ENCODE results near the gene USP19. TPM values are rescaled to one million over a fixed set of nuclear protein-coding genes. Genes with fewer than 3 reads are reported as not detected.

USP19 gene
- total and polyA plus RNA-seq, 10 of the 15 experiments (the other 5 are each of a cell fraction or from before 2014, with no cell fraction given), result 0.24 to 64.2 (median 33.2) TPM

- Histone ChIP-seq H3K9me3 (replicated peaks; ENCODE audit: control insufficient read depth, insufficient read depth, low read length) (no peaks in the 10 kb centered on the region), H3K27ac (ENCODE audit: control insufficient read depth, insufficient read depth) (no peak overlapping the region), H3K4me1 (ENCODE audit: control insufficient read depth, insufficient read depth, low read length) (peaks cover 9% of the 10 kb centered on the region), H3K27me3 (replicated peaks in 1 of 2; ENCODE audit: control insufficient read depth in 2 of 2, insufficient read depth in 2 of 2, low read length in 1 of 2) (no peaks in the 10 kb centered on the region), H3K9ac (ENCODE audit: control insufficient read depth, insufficient read depth, low read length) (no peak overlapping the region), H2AFZ (ENCODE audit: control insufficient read depth, low read depth, low read length) (no peak overlapping the region), H3K4me3 (no peak overlapping the region), H3K4me2 (ENCODE audit: control insufficient read depth, insufficient read depth) (no peak overlapping the region), H3K36me3 (ENCODE audit: control insufficient read depth in 2 of 2, insufficient read depth in 2 of 2, low read length in 1 of 2) (peaks cover 18 to 30% of the 10 kb centered on the region in 2 experiments), H3K79me2 (ENCODE audit: control insufficient read depth, insufficient read depth, low read length) (peaks cover 14% of the 10 kb centered on the region), H4K20me1 (ENCODE audit: control insufficient read depth, insufficient read depth) (no peaks in the 10 kb centered on the region; the same call in 1 of the 2 replicates)
- in situ Hi-C loops (cut with MboI) (no loop called here), intact Hi-C loops (cut with micrococcal nuclease; ENCODE audit: unreplicated experiment) (no loop called here)
- TF ChIP-seq NFXL1 (IDR thresholded peaks at IDR 0.05; ENCODE audit: borderline replicate concordance), result no peak
- TF ChIP-seq SRF (IDR thresholded peaks at IDR 0.05; ENCODE audit: low read depth in 2 of 2, low read length in 2 of 2), result no peak
- no peak for TF ChIP-seq SMARCA5 (IDR thresholded peaks at IDR 0.05)
- TF ChIP-seq STAT3 (IDR thresholded peaks at IDR 0.05; ENCODE audit: low read depth, low read length), result no peak
- TF ChIP-seq ZNF217 (IDR thresholded peaks at IDR 0.05), result no peak
- no peak for TF ChIP-seq MYC (IDR thresholded peaks at IDR 0.05; ENCODE audit: insufficient read depth, insufficient read length, insufficient replicate concordance, low read length, severe bottlenecking)
- no peak for TF ChIP-seq EZH2 (IDR thresholded peaks at IDR 0.05; ENCODE audit: borderline replicate concordance, control insufficient read depth, low read depth, low read length)
- TF ChIP-seq, protein P1, sequence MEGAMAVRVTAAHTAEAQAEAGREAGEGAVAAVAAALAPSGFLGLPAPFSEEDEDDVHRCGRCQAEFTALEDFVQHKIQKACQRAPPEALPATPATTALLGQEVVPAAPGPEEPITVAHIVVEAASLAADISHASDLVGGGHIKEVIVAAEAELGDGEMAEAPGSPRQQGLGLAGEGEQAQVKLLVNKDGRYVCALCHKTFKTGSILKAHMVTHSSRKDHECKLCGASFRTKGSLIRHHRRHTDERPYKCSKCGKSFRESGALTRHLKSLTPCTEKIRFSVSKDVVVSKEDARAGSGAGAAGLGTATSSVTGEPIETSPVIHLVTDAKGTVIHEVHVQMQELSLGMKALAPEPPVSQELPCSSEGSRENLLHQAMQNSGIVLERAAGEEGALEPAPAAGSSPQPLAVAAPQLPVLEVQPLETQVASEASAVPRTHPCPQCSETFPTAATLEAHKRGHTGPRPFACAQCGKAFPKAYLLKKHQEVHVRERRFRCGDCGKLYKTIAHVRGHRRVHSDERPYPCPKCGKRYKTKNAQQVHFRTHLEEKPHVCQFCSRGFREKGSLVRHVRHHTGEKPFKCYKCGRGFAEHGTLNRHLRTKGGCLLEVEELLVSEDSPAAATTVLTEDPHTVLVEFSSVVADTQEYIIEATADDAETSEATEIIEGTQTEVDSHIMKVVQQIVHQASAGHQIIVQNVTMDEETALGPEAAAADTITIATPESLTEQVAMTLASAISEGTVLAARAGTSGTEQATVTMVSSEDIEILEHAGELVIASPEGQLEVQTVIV (IDR thresholded peaks at IDR 0.05; ENCODE audit: borderline replicate concordance, partially characterized antibody), result no peak
- TF ChIP-seq, protein P2, sequence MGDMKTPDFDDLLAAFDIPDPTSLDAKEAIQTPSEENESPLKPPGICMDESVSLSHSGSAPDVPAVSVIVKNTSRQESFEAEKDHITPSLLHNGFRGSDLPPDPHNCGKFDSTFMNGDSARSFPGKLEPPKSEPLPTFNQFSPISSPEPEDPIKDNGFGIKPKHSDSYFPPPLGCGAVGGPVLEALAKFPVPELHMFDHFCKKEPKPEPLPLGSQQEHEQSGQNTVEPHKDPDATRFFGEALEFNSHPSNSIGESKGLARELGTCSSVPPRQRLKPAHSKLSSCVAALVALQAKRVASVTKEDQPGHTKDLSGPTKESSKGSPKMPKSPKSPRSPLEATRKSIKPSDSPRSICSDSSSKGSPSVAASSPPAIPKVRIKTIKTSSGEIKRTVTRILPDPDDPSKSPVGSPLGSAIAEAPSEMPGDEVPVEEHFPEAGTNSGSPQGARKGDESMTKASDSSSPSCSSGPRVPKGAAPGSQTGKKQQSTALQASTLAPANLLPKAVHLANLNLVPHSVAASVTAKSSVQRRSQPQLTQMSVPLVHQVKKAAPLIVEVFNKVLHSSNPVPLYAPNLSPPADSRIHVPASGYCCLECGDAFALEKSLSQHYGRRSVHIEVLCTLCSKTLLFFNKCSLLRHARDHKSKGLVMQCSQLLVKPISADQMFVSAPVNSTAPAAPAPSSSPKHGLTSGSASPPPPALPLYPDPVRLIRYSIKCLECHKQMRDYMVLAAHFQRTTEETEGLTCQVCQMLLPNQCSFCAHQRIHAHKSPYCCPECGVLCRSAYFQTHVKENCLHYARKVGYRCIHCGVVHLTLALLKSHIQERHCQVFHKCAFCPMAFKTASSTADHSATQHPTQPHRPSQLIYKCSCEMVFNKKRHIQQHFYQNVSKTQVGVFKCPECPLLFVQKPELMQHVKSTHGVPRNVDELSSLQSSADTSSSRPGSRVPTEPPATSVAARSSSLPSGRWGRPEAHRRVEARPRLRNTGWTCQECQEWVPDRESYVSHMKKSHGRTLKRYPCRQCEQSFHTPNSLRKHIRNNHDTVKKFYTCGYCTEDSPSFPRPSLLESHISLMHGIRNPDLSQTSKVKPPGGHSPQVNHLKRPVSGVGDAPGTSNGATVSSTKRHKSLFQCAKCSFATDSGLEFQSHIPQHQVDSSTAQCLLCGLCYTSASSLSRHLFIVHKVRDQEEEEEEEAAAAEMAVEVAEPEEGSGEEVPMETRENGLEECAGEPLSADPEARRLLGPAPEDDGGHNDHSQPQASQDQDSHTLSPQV (IDR thresholded peaks at IDR 0.05), result no peak
- no peak for TF ChIP-seq SMC3 (IDR thresholded peaks at IDR 0.05; ENCODE audit: borderline replicate concordance, low read length)
- TF ChIP-seq EP300 (IDR thresholded peaks at IDR 0.05; ENCODE audit: borderline replicate concordance in 1 of 2, control insufficient read depth in 1 of 2, low read depth in 2 of 2, low read length in 2 of 2), result no peak
- TF ChIP-seq, protein P3, sequence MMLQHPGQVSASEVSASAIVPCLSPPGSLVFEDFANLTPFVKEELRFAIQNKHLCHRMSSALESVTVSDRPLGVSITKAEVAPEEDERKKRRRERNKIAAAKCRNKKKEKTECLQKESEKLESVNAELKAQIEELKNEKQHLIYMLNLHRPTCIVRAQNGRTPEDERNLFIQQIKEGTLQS (IDR thresholded peaks at IDR 0.05; ENCODE audit: borderline replicate concordance, extremely low read depth, low read depth, low read length), result no peak
- TF ChIP-seq, protein P4, sequence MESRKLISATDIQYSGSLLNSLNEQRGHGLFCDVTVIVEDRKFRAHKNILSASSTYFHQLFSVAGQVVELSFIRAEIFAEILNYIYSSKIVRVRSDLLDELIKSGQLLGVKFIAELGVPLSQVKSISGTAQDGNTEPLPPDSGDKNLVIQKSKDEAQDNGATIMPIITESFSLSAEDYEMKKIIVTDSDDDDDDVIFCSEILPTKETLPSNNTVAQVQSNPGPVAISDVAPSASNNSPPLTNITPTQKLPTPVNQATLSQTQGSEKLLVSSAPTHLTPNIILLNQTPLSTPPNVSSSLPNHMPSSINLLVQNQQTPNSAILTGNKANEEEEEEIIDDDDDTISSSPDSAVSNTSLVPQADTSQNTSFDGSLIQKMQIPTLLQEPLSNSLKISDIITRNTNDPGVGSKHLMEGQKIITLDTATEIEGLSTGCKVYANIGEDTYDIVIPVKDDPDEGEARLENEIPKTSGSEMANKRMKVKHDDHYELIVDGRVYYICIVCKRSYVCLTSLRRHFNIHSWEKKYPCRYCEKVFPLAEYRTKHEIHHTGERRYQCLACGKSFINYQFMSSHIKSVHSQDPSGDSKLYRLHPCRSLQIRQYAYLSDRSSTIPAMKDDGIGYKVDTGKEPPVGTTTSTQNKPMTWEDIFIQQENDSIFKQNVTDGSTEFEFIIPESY (IDR thresholded peaks at IDR 0.05), result no peak
- no peak for TF ChIP-seq PAX5 (IDR thresholded peaks at IDR 0.05; ENCODE audit: borderline replicate concordance, low read depth, low read length)
- no peak for TF ChIP-seq RBBP5 (conservative IDR thresholded peaks at IDR 0.05)
- no peak for ATAC-seq
- 94% methylated on average over 14 of the region's 14 CpGs for WGBS (ENCODE audit: insufficient coverage, insufficient replicate concordance, low lambda C conversion rate, missing lambda C conversion rate)
- RAD21 ChIA-PET (ENCODE audit: unreplicated experiment), result no interaction called here
- POLR2A ChIA-PET, result interaction anchor here (1.2 kb wide), 1 partner anchor 13 kb away, joined by 4 read pairs; the partner anchor contains the start of gene USP19
- BruUV-seq (replicated peaks), result no TSS peak
- CTCF ChIA-PET, result no interaction called here
- SMC1A ChIA-PET (ENCODE audit: uncharacterized antibody, unreplicated experiment), result no interaction called here
- DNase-seq (ENCODE audit: low read depth, low spot score), result no peak
- no peak for FAIRE-seq
Observed at GRCh38 chr3:49108346-49108745, 12.3 kb downstream of the USP19 start.
